GM19238 (cell line): ENCODE results near the gene GALNT11.
"Not testable (repeated sequence)": the region's sequence is repeated elsewhere in the genome, so short reads cannot be mapped to it uniquely, and the experiment has no call there.

Experiments
- DNase-seq: peaks from one replicate; pipeline ENCODE4 v3.0.0; 2011; ENCODE audit warnings: low spot score; ENCODE audit not compliant: insufficient read length

GALNT11 gene

GRCh38 chr7:152027491-152028365 lies 2.3 kb downstream of the GALNT11 start:
- DNase-seq, result not testable (repeated sequence)

DNA sequence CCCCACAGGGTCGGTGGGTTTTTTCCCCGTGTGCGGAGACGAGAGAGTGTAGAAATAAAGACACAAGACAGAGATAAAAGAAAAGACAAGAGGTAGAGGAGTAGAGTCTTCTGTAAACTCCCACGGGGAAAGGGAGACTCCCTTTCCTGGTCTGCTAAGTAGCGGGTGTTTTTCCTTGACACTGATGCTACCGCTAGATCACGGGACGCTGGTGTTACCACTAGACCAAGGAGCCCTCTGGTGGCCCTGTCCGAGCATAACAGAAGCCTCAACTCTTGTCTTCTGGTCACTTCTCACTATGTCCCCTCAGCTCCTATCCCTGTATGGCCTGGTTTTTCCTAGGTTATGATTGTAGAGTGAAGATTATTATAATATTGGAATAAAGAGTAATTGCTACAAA lies 4.6 kb downstream of the GALNT11 start:
- DNase-seq, result not testable (repeated sequence)

DNA sequence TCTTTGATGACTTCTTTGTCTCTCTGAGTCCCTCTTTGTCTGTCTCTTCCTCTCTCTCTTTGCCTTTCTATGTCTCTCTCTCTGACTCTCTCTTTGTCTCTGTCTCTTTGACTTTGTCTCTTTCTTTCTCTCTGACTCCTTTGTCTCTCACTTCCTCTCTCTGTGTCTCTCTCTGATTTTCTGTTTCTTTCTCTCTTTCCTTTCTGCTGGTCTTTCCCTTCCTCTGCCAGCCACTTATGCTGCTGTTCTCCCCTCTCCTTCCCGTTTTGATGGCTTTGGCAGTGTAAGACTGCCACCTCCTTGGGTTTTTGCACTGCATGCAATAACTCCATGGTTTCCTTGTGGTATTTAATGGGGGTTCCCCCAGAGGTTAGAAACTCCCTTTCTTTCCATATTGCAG lies 5.2 kb downstream of the GALNT11 start:
- not testable (repeated sequence) for DNase-seq

DNA sequence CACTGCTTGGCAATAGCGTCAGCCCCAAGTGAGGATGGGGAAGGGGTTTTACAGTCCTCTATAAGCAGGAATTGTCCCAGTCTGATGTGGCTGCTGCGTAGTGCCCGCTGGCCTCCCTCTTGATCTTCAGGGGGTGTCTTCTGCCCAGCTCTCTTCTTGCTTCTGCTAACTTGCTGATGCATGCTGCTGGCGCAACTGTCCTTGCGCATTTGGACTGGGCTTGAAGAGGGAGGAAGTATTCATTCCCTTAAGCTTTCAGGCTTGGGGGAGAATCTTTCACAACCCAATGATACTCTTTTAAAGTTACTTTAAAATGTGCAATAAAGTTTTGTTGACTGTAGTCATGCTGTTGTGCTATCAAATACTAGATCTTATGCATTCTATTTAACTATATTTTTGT lies 10.3 kb downstream of the GALNT11 start:
- no peak for DNase-seq

DNA sequence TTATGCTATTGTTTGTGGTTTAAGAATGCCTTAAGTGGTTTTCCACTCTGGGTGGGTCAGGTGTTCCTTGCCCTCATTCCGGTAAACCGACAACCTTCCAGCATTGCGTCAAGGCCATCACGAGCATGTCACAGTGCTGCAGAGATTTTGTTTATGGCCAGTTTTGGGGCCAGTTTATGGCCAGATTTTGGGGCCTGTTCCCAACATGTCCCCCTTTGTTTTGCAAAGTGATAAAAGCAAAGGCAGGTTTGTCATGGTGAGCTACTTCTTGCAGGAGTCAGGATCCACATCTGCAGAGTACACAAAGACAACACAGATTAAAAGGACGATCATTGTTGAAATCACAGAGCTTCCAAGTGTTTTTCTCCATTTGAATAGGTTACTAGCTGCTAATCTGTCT lies 12.9 kb downstream of the GALNT11 start:
- DNase-seq, result not testable (repeated sequence)

DNA sequence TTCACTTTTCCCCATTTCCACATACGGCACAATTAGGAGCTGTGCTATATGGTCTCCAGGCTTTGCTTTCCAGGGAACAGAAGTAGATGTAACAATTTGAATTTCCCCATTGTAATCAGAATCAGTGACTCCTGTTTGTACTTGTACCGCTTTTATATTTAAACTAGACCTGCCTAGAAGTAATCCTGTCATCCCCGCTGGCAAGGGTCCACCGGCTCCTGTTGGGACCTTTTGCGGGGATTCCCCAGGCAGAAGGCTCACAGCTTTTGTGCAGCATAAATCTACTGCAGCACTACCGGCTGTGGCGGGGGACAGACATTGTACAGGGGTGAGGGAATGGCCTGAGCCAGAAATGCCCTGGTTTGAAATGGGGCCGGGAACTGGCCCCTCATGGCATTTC lies 17.6 kb downstream of the GALNT11 start:
- not testable (repeated sequence) for DNase-seq

DNA sequence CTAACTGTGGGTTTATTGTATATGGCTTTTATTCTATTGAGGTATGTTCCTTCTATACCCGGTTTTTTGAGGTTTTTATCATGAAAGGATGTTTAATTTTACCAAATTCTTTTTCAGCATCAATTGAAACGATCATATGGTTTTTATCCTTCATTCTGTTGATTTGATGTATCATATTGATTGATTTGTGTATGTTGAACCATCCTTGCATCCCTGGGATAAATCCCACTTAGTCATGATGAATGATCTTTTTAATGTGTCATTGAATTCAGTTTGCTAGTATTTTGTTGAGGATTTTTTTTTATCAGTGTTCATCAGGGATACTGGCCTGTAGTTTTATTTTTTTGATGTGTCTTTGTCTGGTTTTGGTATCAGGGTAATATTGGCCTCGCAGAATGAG lies 19.4 kb downstream of the GALNT11 start:
- not testable (repeated sequence) for DNase-seq

DNA sequence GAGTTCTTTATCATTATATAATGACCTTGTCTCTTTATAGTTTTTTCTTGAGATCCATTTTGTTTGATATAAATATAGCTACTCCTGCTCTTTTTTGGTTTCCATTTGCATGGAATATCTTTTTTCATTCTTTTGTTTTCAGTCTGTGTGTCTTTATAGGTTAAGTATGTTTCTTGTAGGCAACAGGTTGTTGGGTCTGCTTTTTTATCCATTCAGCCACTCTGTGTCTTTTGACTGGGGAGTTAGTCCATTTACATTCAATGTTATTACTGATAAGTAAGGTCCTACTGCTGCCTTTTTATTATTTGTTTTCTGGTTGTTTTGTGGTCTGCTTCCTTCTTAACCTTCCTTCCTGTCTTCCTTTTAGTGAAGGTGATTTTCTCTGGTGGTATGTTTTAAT lies 21.1 kb downstream of the GALNT11 start:
- no peak for DNase-seq

- no peak for DNase-seq
Observed at GRCh38 chr7:152048051-152048450, 22.6 kb downstream of the GALNT11 start.

- no peak for DNase-seq
Observed at GRCh38 chr7:152050547-152050971, 25.1 kb downstream of the GALNT11 start.

- no peak for DNase-seq
Observed at GRCh38 chr7:152051968-152052367, 26.5 kb downstream of the GALNT11 start.

DNA sequence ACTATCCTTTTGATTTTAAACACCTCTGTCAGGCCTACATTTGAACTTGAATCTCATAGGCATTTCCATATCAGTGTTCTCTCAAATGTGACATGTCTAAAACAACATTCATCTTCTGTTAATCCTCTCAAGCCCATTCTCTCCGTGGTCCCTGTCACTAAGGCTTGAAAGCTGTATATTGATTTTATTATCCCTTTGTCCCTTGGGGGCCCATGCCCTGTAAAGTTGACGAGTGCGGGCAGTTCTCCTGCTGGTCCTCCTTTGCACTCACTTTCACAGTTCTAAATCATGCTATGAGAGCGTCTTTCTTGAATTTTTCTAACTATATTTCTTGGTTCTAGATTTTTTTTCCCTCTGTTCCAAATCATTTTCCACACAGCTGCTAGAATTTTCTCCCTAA lies 27.3 kb downstream of the GALNT11 start:
- no peak for DNase-seq

DNA sequence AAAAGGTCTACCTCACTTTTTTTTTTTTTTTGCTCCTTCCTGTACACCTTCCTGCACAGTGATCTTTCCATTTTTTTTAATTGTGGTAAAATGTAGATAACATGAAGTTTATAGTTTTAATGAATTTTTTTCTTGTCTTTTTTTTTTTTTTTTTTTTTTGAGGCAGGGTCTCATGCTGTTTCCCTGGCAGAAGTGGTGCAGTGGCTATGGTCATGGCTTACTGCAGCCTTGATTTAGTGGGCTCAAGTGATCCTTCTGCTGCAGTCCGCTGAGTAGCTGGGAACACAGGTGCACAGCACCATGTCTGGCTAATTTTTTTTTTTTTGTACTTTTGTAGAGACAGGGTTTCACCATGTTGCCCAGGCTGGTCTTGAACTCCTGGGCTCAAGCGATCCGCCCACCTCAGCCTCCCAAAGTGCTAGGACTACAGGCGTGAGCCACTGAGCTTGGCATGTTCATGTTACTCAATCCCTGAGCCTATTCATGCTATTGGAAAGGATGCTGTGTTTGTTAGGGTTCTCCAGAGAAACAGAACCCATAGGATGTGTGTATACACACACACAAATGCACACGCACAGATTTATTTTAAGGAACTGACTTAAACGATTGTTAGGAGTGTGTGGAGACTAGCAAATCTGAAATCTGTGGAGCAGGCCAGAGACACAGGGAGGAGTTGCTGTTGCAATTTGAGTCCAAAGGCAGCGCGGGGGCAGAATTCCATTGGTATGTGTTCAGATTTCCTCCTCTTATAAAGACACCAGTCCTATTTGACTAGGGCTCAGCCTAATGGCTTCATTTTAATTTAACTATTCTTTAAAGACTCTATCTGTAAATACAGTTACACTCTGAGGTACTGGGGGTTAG lies 29.1 kb downstream of the GALNT11 start:
- no peak for DNase-seq

- DNase-seq, result no peak
Observed at GRCh38 chr7:152056621-152057274, 31.3 kb downstream of the GALNT11 start.

- DNase-seq, result no peak
Observed at GRCh38 chr7:152059311-152059710, 33.8 kb downstream of the GALNT11 start.

GRCh38 chr7:152061086-152061485 lies 35.6 kb downstream of the GALNT11 start:
- not testable (repeated sequence) for DNase-seq

DNA sequence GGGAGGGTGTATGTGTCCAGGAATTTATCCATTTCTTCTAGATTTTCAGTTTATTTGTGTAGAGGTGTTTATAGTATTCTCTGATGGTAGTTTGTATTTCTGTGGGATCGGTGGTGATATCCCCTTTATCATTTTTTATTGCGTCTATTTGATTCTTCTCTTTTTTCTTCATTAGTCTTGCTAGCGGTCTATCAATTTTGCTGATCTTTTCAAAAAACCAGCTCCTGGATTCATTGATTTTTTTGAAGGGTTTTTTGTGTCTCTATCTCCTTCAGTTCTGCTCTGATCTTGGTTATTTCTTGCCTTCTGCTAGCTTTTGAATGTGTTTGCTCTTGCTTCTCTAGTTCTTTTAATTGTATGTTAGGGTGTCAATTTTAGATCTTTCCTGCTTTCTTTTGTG lies 37.7 kb downstream of the GALNT11 start:
- DNase-seq, result not testable (repeated sequence)

GRCh38 chr7:152063821-152064220 lies 38.3 kb downstream of the GALNT11 start:
- DNase-seq, result not testable (repeated sequence)

DNA sequence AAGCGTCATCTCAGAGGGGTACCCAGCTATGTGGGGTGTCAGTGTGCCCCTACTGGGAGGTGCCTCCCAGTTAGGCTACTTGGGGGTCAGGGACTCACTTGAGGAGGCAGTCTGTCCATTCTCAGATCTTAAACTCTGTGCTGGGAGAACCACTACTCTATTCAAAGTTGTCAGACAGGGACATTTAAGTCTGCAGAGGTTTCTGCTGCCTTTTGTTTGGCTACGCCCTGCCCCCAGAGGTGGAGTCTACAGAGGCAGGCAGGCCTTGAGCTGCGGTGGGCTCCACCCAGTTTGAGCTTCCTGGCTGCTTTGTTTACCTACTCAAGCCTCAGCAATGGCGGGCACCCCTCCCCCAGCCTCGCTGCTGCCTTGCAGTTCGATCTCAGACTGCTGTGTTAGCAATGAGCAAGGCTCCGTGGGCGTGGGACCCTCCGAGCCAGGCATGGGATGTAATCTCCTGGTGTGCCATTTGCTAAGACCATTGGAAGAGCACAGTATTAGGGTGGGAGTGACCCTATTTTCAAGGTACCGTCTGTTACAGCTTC lies 40.4 kb downstream of the GALNT11 start:
- not testable (repeated sequence) for DNase-seq

DNA sequence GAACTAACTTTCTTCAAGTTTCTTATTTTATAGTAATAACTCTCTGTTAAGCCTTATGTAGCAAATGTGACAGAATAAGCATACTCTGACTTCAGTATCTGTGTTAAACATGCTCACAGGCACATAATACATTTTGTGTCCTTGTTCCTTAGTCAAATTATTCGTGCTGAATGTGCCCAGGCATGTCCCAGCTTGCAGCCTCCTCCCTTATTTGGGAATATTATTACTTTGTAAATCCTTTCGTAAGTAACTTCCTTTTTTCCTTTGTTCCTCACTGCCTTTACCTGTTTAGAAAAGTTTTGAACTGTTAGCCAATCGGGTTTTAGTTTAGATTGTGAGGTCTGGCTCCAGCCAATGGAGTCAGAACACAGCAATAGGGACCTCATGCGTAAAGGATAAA lies 46.9 kb downstream of the GALNT11 start:
- no peak for DNase-seq

GRCh38 chr7:152073352-152073751 lies 47.9 kb downstream of the GALNT11 start:
- no peak for DNase-seq
